ENCODE data around the gene ATXN1. TPM values are rescaled to one million over a fixed set of nuclear protein-coding genes. Genes with fewer than 3 reads are reported as not detected.

Gene ATXN1
- total RNA-seq, 4 donors from 2014 or later = 42.4 to 74.9 (median 52.1) TPM

GRCh38 chr6:16578695-16579285, 182.5 kb downstream of the ATXN1 start:
- no peak for DNase-seq (ENCODE audit: extremely low spot score)
- 92% methylated on average over 3 of the region's 3 CpGs for WGBS
- Histone ChIP-seq H3K27ac (replicated peaks in 1 of 4) (no peak overlapping the region), H3K4me3 (no peak overlapping the region), H3K9me3 (no peaks in the 10 kb centered on the region), H3K36me3 (peaks cover 0 to 7% (median 0%) of the 10 kb centered on the region in 4 donors), H3K4me1 (peaks cover 0 to 4% (median 0%) of the 10 kb centered on the region in 4 donors), H3K27me3 (no peaks in the 10 kb centered on the region)
- intact Hi-C loops (cut with DNase I) = no loop called here
- TF ChIP-seq POLR2AphosphoS5 (IDR thresholded peaks at IDR 0.05) (no peak), POLR2A (IDR thresholded peaks at IDR 0.05; ENCODE audit: low read depth) (no peak), EP300 (IDR thresholded peaks at IDR 0.05) (no peak), CTCF (IDR thresholded peaks at IDR 0.05) (no peak)

- DNase-seq (ENCODE audit: extremely low spot score) = no peak
- Histone ChIP-seq H3K27ac (replicated peaks in 1 of 4) (no peak overlapping the region), H3K4me3 (no peak overlapping the region), H3K36me3 (no peaks in the 10 kb centered on the region), H3K9me3 (no peaks in the 10 kb centered on the region), H3K4me1 (peaks cover 0 to 4% (median 0%) of the 10 kb centered on the region in 4 donors), H3K27me3 (no peaks in the 10 kb centered on the region)
- 92% methylated on average over 9 of the region's 9 CpGs for WGBS
- intact Hi-C loops (cut with DNase I) = no loop called here
- no peak for TF ChIP-seq POLR2AphosphoS5 (IDR thresholded peaks at IDR 0.05)
Observed at GRCh38 chr6:16576451-16577368, 184.6 kb downstream of the ATXN1 start.

GRCh38 chr6:16575655-16576054, 185.6 kb downstream of the ATXN1 start:
- Histone ChIP-seq H3K27ac (replicated peaks in 1 of 4) (no peak overlapping the region), H3K36me3 (no peaks in the 10 kb centered on the region), H3K4me3 (no peak overlapping the region), H3K9me3 (no peaks in the 10 kb centered on the region), H3K4me1 (peaks cover 0 to 4% (median 0%) of the 10 kb centered on the region in 4 donors), H3K27me3 (no peaks in the 10 kb centered on the region)
- no peak for DNase-seq (ENCODE audit: extremely low spot score)
- intact Hi-C loops (cut with DNase I) = no loop called here
- WGBS = 97% methylated on average over 2 of the region's 2 CpGs
- TF ChIP-seq CTCF (IDR thresholded peaks at IDR 0.05) (no peak), POLR2AphosphoS5 (IDR thresholded peaks at IDR 0.05) (no peak), POLR2A (IDR thresholded peaks at IDR 0.05; ENCODE audit: low read depth) (no peak), EP300 (IDR thresholded peaks at IDR 0.05) (no peak)

GRCh38 chr6:16572943-16573342, 188.3 kb downstream of the ATXN1 start:
- no peak for DNase-seq (ENCODE audit: extremely low spot score)
- TF ChIP-seq EP300 (IDR thresholded peaks at IDR 0.05) (no peak), POLR2AphosphoS5 (IDR thresholded peaks at IDR 0.05) (no peak), POLR2A (IDR thresholded peaks at IDR 0.05; ENCODE audit: low read depth) (no peak), CTCF (IDR thresholded peaks at IDR 0.05) (no peak)
- H3K27ac ChIP-seq (replicated peaks in 1 of 4) = no peak overlapping the region
- no peaks in the 10 kb centered on the region for H3K9me3 ChIP-seq
- WGBS = 96% methylated on average over 2 of the region's 2 CpGs
- H3K27me3 ChIP-seq = no peaks in the 10 kb centered on the region
- H3K36me3 ChIP-seq = no peaks in the 10 kb centered on the region
- intact Hi-C loops (cut with DNase I) = no loop called here
- H3K4me3 ChIP-seq = no peak overlapping the region
- H3K4me1 ChIP-seq = peaks cover 4 to 11% (median 10%) of the 10 kb centered on the region in 4 donors

GRCh38 chr6:16572317-16572716, 188.9 kb downstream of the ATXN1 start:
- Histone ChIP-seq H3K27ac (replicated peaks in 1 of 4) (no peak overlapping the region), H3K9me3 (no peaks in the 10 kb centered on the region), H3K4me3 (no peak overlapping the region), H3K27me3 (no peaks in the 10 kb centered on the region), H3K4me1 (peaks cover 4 to 15% (median 10%) of the 10 kb centered on the region in 4 donors), H3K36me3 (no peaks in the 10 kb centered on the region)
- intact Hi-C loops (cut with DNase I) = no loop called here
- no peak for DNase-seq (ENCODE audit: extremely low spot score)
- WGBS = 94% methylated on average over 5 of the region's 5 CpGs
- TF ChIP-seq POLR2A (IDR thresholded peaks at IDR 0.05; ENCODE audit: low read depth) (no peak), EP300 (IDR thresholded peaks at IDR 0.05) (no peak), POLR2AphosphoS5 (IDR thresholded peaks at IDR 0.05) (no peak), CTCF (IDR thresholded peaks at IDR 0.05) (no peak)
